Testis (tissue), 2 donors: ENCODE measurements around the gene GATA1.

Experiments used
- CTCF ChIP-seq, 3 experiments: fragments of 450-650 bp in 2 of 3; fragments of 200-600 bp in 1 of 3; sonication (generic) in 1 of 3; IDR thresholded peaks; one replicate each; pipeline ENCODE4 v1.5.1; 2016 to 2019; ENCODE audit warnings: antibody characterized with exemption in 3 of 3, mild to moderate bottlenecking in 2 of 3, moderate library complexity in 1 of 3
- POLR2A ChIP-seq: fragments of 450-650 bp; IDR thresholded peaks from one replicate; pipeline ENCODE4 v1.6.1; 2017; ENCODE audit warnings: antibody characterized with exemption, mild to moderate bottlenecking, moderate library complexity

- TF ChIP-seq POLR2A (no peak), CTCF (IDR thresholded peaks at IDR 0.05) (no peak)
These were observed 41.2 kb downstream of the GATA1 start for GRCh38 chrX:48827654-48827968.
